Activated CD4-positive, alpha-beta T cell treated with anti-CD3 and anti-CD28 coated beads for 48 hours (primary cell): ENCODE results near the gene SLBP.

Experiments
- DNase-seq: peaks from one replicate; pipeline ENCODE4 v3.0.0-alpha.2; 2020

SLBP gene

GRCh38 chr4:1644891-1645657, 67.0 kb downstream of the SLBP start:
- no peak for DNase-seq

DNA sequence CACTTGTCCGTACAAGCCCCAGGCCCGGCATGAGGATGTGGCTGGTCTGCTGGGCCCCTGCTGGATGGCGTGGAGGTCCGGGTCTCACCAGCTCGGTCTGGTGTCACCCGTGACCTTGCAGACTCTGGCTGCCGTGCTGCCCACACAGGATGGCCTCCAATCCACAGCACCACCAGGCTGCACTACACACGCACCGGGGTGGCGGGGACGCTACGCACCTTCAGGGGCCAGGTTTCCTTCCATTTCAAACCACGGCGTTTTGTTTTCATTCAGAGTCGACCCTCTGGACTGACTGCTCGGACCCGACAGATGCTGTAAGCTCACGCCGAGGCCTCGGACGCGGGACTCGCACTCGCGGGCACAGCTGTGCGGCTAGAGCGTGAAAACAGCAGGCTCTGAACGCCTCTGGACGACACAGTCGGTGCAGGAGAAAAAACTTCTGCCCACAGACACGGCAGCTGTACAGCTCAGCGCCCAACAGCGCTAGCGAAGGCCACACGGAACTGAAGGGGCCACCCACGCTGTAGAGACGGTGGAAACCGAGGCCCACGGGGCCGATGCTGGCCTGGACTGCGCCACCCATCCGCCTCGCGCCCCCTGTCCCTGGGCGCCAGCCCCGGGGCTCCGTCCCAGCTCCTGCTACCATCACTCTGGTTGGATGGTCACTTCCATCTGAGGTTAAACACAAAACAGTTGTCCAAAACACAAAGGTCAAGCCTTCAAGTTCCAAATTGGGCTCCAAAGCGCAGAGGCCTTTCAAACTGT, 68.0 kb downstream of the SLBP start:
- no peak for DNase-seq
